Endothelial cell of umbilical vein (primary cell): ENCODE results near the gene TEX28. TPM values are rescaled to one million over a fixed set of nuclear protein-coding genes. Genes with fewer than 3 reads are reported as not detected.

ENCODE experiments used
- BruUV-seq: library from RNA; stranded (reverse); fragments of 400-500 nt; replicated peaks from 2 replicates; lab custom pipeline; 2021; lab: Mats Ljungman, UMichigan
- CTCF ChIA-PET: fragments of 300-600, 350-600 bp; sonication (Branson Sonifier 250); formaldehyde crosslinking; loops from one replicate; lab custom pipeline; 2021; ENCODE audit warnings: antibody characterized with exemption, inconsistent platforms; lab: Charles Lee
- POLR2A ChIA-PET: fragments of 300-600, 350-600 bp; sonication (Branson Sonifier 250); formaldehyde crosslinking; loops from one replicate; lab custom pipeline; 2021; ENCODE audit warnings: antibody characterized with exemption, inconsistent platforms; lab: Charles Lee
- DNase-seq: peaks from one replicate; pipeline ENCODE4 v3.0.0-alpha.2; 2011; ENCODE audit warnings: low read depth, low spot score
- FAIRE-seq: peaks from 2 replicates; lab custom pipeline; 2011; peaks lifted over from hg19 to GRCh38; lab: Jason Lieb, UNC
- H2AFZ ChIP-seq: 2 replicates; pipeline ENCODE4 v1.6.0; 2012; ENCODE audit warnings: low read depth, low read length, control low read depth, inconsistent platforms
- H3K27ac ChIP-seq: 2 replicates; pipeline ENCODE4 v1.5.1; 2011; ENCODE audit warnings: low read depth, mild to moderate bottlenecking, control low read depth, low read length, moderate library complexity; ENCODE audit not compliant: insufficient read depth
- H3K27me3 ChIP-seq, 2 experiments: 2 replicates each; pipeline versions ENCODE4 v1.6.0 to v1.6.1; 2011; ENCODE audit warnings: low read length in 2 of 2, mixed read lengths in 1 of 2; ENCODE audit not compliant: control insufficient read depth in 2 of 2, insufficient read depth in 2 of 2
- H3K36me3 ChIP-seq, 2 experiments: 2 replicates in 1 of 2; 3 replicates in 1 of 2; pipeline ENCODE4 v1.5.1; 2011; ENCODE audit warnings: low read length in 2 of 2, mild to moderate bottlenecking in 1 of 2, moderate library complexity in 1 of 2; ENCODE audit not compliant: control insufficient read depth in 2 of 2, insufficient read depth in 2 of 2; ENCODE audit errors: extremely low read depth in 1 of 2
- H3K4me1 ChIP-seq: 3 replicates; pipeline ENCODE4 v1.5.1; 2011; ENCODE audit warnings: mild to moderate bottlenecking, low read length; ENCODE audit not compliant: control insufficient read depth, insufficient read depth; ENCODE audit errors: extremely low read depth
- H3K4me2 ChIP-seq: 2 replicates; pipeline ENCODE4 v1.6.1; 2011; ENCODE audit warnings: low read length, control low read depth, mixed read lengths; ENCODE audit not compliant: insufficient read depth
- H3K4me3 ChIP-seq, 3 experiments: fragments of 200-600 bp in 1 of 3; sonication (generic), shearing (Covaris generic) in 1 of 3; replicated peaks in 1 of 3; 2 replicates each; pipeline ENCODE4 v1.5.1; 2011 to 2016; ENCODE audit warnings: control low read depth in 3 of 3, low read length in 3 of 3, mild to moderate bottlenecking in 2 of 3, inconsistent platforms in 1 of 3, low read depth in 1 of 3, moderate library complexity in 1 of 3; ENCODE audit not compliant: insufficient read depth in 1 of 3
- H3K79me2 ChIP-seq: 2 replicates; pipeline ENCODE4 v1.6.0; 2012; ENCODE audit warnings: low read length, inconsistent platforms; ENCODE audit not compliant: control insufficient read depth, insufficient read depth
- H3K9ac ChIP-seq: replicated peaks from 2 replicates; pipeline ENCODE3; 2011; ENCODE audit warnings: low read length, control low read depth; ENCODE audit not compliant: insufficient read depth; ENCODE audit errors: extremely low read depth
- H3K9me1 ChIP-seq: replicated peaks from 3 replicates; pipeline ENCODE4 v1.6.0; 2011; ENCODE audit warnings: mild to moderate bottlenecking, low read length; ENCODE audit not compliant: control insufficient read depth, insufficient read depth; ENCODE audit errors: extremely low read depth
- H3K9me3 ChIP-seq: replicated peaks from 2 replicates; pipeline ENCODE4 v1.5.1; 2012; ENCODE audit warnings: low read length, inconsistent platforms; ENCODE audit not compliant: control insufficient read depth, insufficient read depth
- H4K20me1 ChIP-seq: replicated peaks from 2 replicates; pipeline ENCODE3; 2011; ENCODE audit warnings: mild to moderate bottlenecking, low read length; ENCODE audit not compliant: control insufficient read depth, insufficient read depth; ENCODE audit errors: extremely low read depth
- EZH2 ChIP-seq: IDR thresholded peaks from 2 replicates; pipeline ENCODE4 v1.6.1; 2012; ENCODE audit warnings: borderline replicate concordance, low read depth, mild to moderate bottlenecking, moderate library complexity, low read length, inconsistent platforms; ENCODE audit not compliant: severe bottlenecking
- FOS ChIP-seq: IDR thresholded peaks from 2 replicates; pipeline ENCODE4 v1.6.1; 2011; ENCODE audit warnings: mild to moderate bottlenecking, low read length, moderate library complexity, borderline replicate concordance; ENCODE audit not compliant: insufficient read depth
- GATA2 ChIP-seq: IDR thresholded peaks from 2 replicates; pipeline ENCODE4 v1.7.0; 2011; ENCODE audit warnings: low read depth, mild to moderate bottlenecking, moderate library complexity, mixed read lengths, low read length; ENCODE audit not compliant: insufficient read length, insufficient read depth
- JUN ChIP-seq: IDR thresholded peaks from 2 replicates; pipeline ENCODE4 v1.6.1; 2011; ENCODE audit warnings: borderline replicate concordance, low read depth; ENCODE audit not compliant: insufficient read length, insufficient read depth
- MYC ChIP-seq: IDR thresholded peaks from one replicate; pipeline ENCODE4 v1.6.1; 2011; ENCODE audit warnings: mild to moderate bottlenecking, low read depth, low read length
- POLR2A ChIP-seq: IDR thresholded peaks from 2 replicates; pipeline ENCODE4 v1.6.1; 2012; ENCODE audit warnings: low read depth, mild to moderate bottlenecking, control low read depth, low read length
- POLR2AphosphoS5 ChIP-seq: IDR thresholded peaks from 2 replicates; pipeline ENCODE4 v1.6.1; 2012; ENCODE audit warnings: low read depth, mild to moderate bottlenecking, control low read depth, low read length, moderate library complexity; ENCODE audit not compliant: insufficient read depth
- dilution Hi-C: fragments of 300-500 bp; cut with MboI; formaldehyde crosslinking; loops from one replicate; pipeline ENCODE4 v1.15.0; 2019; ENCODE audit warnings: low sequenced_read_pairs; ENCODE audit not compliant: extremely low pct_ligation_motif_present
- intact Hi-C: fragments of 100-400 bp; cut with micrococcal nuclease; formaldehyde crosslinking; loops from one replicate; pipeline ENCODE4 v1.10.0; 2022
- polyA plus RNA-seq, 4 experiments: library from polyadenylated mRNA; depleted of rRNA in 3 of 4; stranded (reverse) in 3 of 4; unstranded in 1 of 4; fragments of >200 nt; gene quantifications; 2 replicates each; pipeline versions ENCODE4 v1.2.1 to v1.2.3, GENCODE V29; 2011 to 2012; ENCODE audit warnings: missing spikeins in 1 of 4
- total RNA-seq: library from RNA; stranded (reverse); gene quantifications from 2 replicates; pipeline ENCODE4 v1.2.3, GENCODE V29; 2021
- TF ChIP-seq, protein P1 (sequence below), 2 donors: IDR thresholded peaks; 1 replicate in 1 of 2; 2 replicates in 1 of 2; pipeline ENCODE4 v1.5.1; 2011; ENCODE audit warnings: low read length in 2 of 2, mild to moderate bottlenecking in 2 of 2, moderate library complexity in 2 of 2, control low read depth in 1 of 2, inconsistent platforms in 1 of 2, low read depth in 1 of 2; ENCODE audit not compliant: insufficient read depth in 1 of 2; ENCODE audit errors: extremely low read depth in 1 of 2
- TF ChIP-seq, protein P2 (sequence below): IDR thresholded peaks from 2 replicates; pipeline ENCODE4 v1.6.1; 2011; ENCODE audit not compliant: insufficient read depth, insufficient read length

Gene TEX28
- total and polyA plus RNA-seq, 2 donors (not counting 3 experiments of a cell fraction or from before 2014, with no cell fraction given) = not detected

DNA sequence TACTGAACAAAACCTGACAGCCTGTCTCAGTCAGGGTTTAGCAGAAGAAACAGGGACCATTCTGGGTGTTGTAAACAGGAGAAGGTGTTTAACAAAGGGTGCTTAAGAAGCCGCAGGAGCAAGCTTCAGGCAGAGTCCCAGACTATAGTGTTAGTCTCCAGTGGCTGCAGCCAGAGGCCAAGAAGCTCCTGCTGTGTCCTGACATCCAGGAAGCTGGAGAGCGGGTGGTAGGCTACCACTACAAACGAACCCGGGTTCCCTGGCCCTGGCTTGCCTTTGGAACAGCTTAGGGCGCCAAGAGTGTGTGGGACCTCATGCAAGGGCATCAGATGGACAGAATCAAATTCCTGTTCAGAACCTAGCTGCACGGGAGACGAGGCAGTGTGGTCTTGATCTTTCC is 28.6 kb upstream of the TEX28 start:
- BruUV-seq = no TSS peak
- Histone ChIP-seq H3K27me3 (no peaks in the 10 kb centered on the region), H3K36me3 (no peaks in the 10 kb centered on the region), H2AFZ (no peak overlapping the region), H3K4me2 (no peak overlapping the region), H3K9me1 (no peaks in the 10 kb centered on the region), H4K20me1 (no peaks in the 10 kb centered on the region), H3K9me3 (no peaks in the 10 kb centered on the region), H3K27ac (no peak overlapping the region), H3K79me2 (no peaks in the 10 kb centered on the region), H3K9ac (no peak overlapping the region), H3K4me3 (no peak overlapping the region), H3K4me1 (peaks cover 18% of the 10 kb centered on the region)
- FAIRE-seq = no peak
- DNase-seq = no peak
- CTCF ChIA-PET = interaction anchor here (1.4 kb wide), 1 partner anchor 13 kb away, joined by 3 read pairs; no protein-coding TSS in a partner anchor
- POLR2A ChIA-PET = no interaction called here
- TF ChIP-seq JUN (no peak), FOS (no peak), EZH2 (no peak), POLR2AphosphoS5 (no peak), GATA2 (no peak), MYC (no peak), POLR2A (no peak)
- TF ChIP-seq, protein P1, sequence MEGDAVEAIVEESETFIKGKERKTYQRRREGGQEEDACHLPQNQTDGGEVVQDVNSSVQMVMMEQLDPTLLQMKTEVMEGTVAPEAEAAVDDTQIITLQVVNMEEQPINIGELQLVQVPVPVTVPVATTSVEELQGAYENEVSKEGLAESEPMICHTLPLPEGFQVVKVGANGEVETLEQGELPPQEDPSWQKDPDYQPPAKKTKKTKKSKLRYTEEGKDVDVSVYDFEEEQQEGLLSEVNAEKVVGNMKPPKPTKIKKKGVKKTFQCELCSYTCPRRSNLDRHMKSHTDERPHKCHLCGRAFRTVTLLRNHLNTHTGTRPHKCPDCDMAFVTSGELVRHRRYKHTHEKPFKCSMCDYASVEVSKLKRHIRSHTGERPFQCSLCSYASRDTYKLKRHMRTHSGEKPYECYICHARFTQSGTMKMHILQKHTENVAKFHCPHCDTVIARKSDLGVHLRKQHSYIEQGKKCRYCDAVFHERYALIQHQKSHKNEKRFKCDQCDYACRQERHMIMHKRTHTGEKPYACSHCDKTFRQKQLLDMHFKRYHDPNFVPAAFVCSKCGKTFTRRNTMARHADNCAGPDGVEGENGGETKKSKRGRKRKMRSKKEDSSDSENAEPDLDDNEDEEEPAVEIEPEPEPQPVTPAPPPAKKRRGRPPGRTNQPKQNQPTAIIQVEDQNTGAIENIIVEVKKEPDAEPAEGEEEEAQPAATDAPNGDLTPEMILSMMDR (IDR thresholded peaks at IDR 0.05; ENCODE audit: extremely low read depth in 1 of 2, insufficient read depth in 1 of 2, low read depth in 1 of 2, low read length in 2 of 2) = no peak
- TF ChIP-seq, protein P2, sequence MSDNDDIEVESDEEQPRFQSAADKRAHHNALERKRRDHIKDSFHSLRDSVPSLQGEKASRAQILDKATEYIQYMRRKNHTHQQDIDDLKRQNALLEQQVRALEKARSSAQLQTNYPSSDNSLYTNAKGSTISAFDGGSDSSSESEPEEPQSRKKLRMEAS = no peak
- intact Hi-C loops = no loop called here
- dilution Hi-C loops = no loop called here
